Muscle of leg (tissue), 16 donors: ENCODE results near the gene OR6K2. TPM values are rescaled to one million over a fixed set of nuclear protein-coding genes. Genes with fewer than 3 reads are reported as not detected.

Experiments
- DNase-seq: peaks from one replicate; pipeline ENCODE4 v3.0.0; 2013
- H3K27ac ChIP-seq: one replicate; pipeline ENCODE4 v1.5.1; 2013; ENCODE audit warnings: mild to moderate bottlenecking, low read length, control low read depth
- H3K27me3 ChIP-seq: one replicate; pipeline ENCODE4 v1.6.1; 2013; ENCODE audit warnings: low read length; ENCODE audit not compliant: control insufficient read depth, insufficient read depth
- H3K36me3 ChIP-seq: one replicate; pipeline ENCODE4 v1.6.1; 2013; ENCODE audit warnings: low read length; ENCODE audit not compliant: control insufficient read depth, insufficient read depth
- H3K4me1 ChIP-seq: one replicate; pipeline ENCODE4 v1.6.1; 2013; ENCODE audit warnings: low read length; ENCODE audit not compliant: control insufficient read depth, insufficient read depth
- H3K4me3 ChIP-seq: one replicate; pipeline ENCODE4 v1.5.1; 2013; ENCODE audit warnings: low read length, control low read depth
- H3K9me3 ChIP-seq: replicated peaks from 2 replicates; pipeline ENCODE4 v1.6.1; 2013; ENCODE audit warnings: low read depth, low read length; ENCODE audit not compliant: control insufficient read depth
- WGBS: methylation state at CpG from one replicate; pipeline ENCODE4 v1.1.5; 2013; ENCODE audit warnings: missing lambda C conversion rate; ENCODE audit not compliant: insufficient coverage; 5-methylcytosine and 5-hydroxymethylcytosine counted together
- long read RNA-seq, 11 donors: transcript quantifications; one replicate each; lab custom pipeline, GENCODE V29; 2026
- polyA plus RNA-seq, 8 donors: library from polyadenylated mRNA; unstranded; fragments of 120-200 nt; gene quantifications; one replicate each; pipeline versions ENCODE4 v1.2.1 to v1.2.3, GENCODE V29; 2013; ENCODE audit warnings: inconsistent platforms in 1 of 8, low replicate concordance in 1 of 8; ENCODE audit not compliant: insufficient read length in 8 of 8, insufficient read depth in 1 of 8
- total RNA-seq: library from RNA; stranded (reverse); fragments of 120-200 nt; gene quantifications from one replicate; pipeline ENCODE4 v1.2.4, GENCODE V29; 2013

The OR6K2 gene
- total RNA-seq (not detected), polyA plus RNA-seq (not detected)
- long read RNA-seq, donor 1, result 0 reads
- long read RNA-seq, donor 2, result 0 reads
- long read RNA-seq, donor 3, result 0 reads
- long read RNA-seq, donor 4, result 0 reads
- long read RNA-seq, donor 5, result 0 reads
- long read RNA-seq, donor 6, result 0 reads
- long read RNA-seq, donor 7, result 0 reads
- long read RNA-seq, donor 8, result 0 reads
- long read RNA-seq, donor 9, result 0 reads
- long read RNA-seq, donor 10, result 0 reads
- long read RNA-seq, donor 11, result 0 reads

GRCh38 chr1:158700552-158700951, at the start of gene OR6K2:
Gene OR6K2, minus strand, starts transcription at chr1:158700652. Its CDS starts 0 bp downstream, at chr1:158700652.
- DNase-seq, result no peak
- Histone ChIP-seq H3K4me1 (no peaks in the 10 kb centered on the region), H3K9me3 (no peaks in the 10 kb centered on the region), H3K27ac (no peak within 1 kb of the TSS), H3K36me3 (no peaks in the 10 kb centered on the region), H3K27me3 (no peaks in the 10 kb centered on the region), H3K4me3 (no peak within 1 kb of the TSS)
- no CpG with 5 or more reads among the region's 4 CpGs for WGBS

- no peak overlapping the region for H3K4me3 ChIP-seq
- no peaks in the 10 kb centered on the region for H3K9me3 ChIP-seq
- H3K36me3 ChIP-seq, result no peaks in the 10 kb centered on the region
- DNase-seq, result no peak
- H3K27me3 ChIP-seq, result no peaks in the 10 kb centered on the region
- no peak overlapping the region for H3K27ac ChIP-seq
- no peaks in the 10 kb centered on the region for H3K4me1 ChIP-seq
These were observed 35.4 kb upstream of the OR6K2 start for GRCh38 chr1:158735848-158736247.

GRCh38 chr1:158732524-158732923, 32.1 kb upstream of the OR6K2 start:
- Histone ChIP-seq H3K27me3 (no peaks in the 10 kb centered on the region), H3K4me1 (no peaks in the 10 kb centered on the region), H3K4me3 (no peak overlapping the region), H3K36me3 (no peaks in the 10 kb centered on the region), H3K9me3 (no peaks in the 10 kb centered on the region), H3K27ac (no peak overlapping the region)
- 20% methylated on average over 1 of the region's 2 CpGs for WGBS
- DNase-seq, result no peak

- no peaks in the 10 kb centered on the region for H3K27me3 ChIP-seq
- no peak for DNase-seq
- no peak overlapping the region for H3K4me3 ChIP-seq
- no peak overlapping the region for H3K27ac ChIP-seq
- no peaks in the 10 kb centered on the region for H3K4me1 ChIP-seq
- WGBS, result 79% methylated on average over 4 of the region's 4 CpGs
- H3K36me3 ChIP-seq, result no peaks in the 10 kb centered on the region
- H3K9me3 ChIP-seq, result no peaks in the 10 kb centered on the region
These were observed 31.3 kb upstream of the OR6K2 start for GRCh38 chr1:158731707-158732106.

GRCh38 chr1:158730453-158730852, 30.0 kb upstream of the OR6K2 start:
- no peaks in the 10 kb centered on the region for H3K4me1 ChIP-seq
- WGBS, result no CpG with 5 or more reads among the region's 4 CpGs
- H3K9me3 ChIP-seq, result no peaks in the 10 kb centered on the region
- DNase-seq, result no peak
- H3K27ac ChIP-seq, result no peak overlapping the region
- no peaks in the 10 kb centered on the region for H3K27me3 ChIP-seq
- H3K36me3 ChIP-seq, result no peaks in the 10 kb centered on the region
- H3K4me3 ChIP-seq, result no peak overlapping the region

- Histone ChIP-seq H3K4me1 (no peaks in the 10 kb centered on the region), H3K4me3 (no peak overlapping the region), H3K27ac (no peak overlapping the region), H3K27me3 (no peaks in the 10 kb centered on the region), H3K36me3 (no peaks in the 10 kb centered on the region), H3K9me3 (no peaks in the 10 kb centered on the region)
- no peak for DNase-seq
- no CpG with 5 or more reads among the region's 3 CpGs for WGBS
These were observed 28.2 kb upstream of the OR6K2 start for GRCh38 chr1:158728510-158729225.

- H3K9me3 ChIP-seq, result no peaks in the 10 kb centered on the region
- no peaks in the 10 kb centered on the region for H3K36me3 ChIP-seq
- no peak overlapping the region for H3K4me3 ChIP-seq
- no peaks in the 10 kb centered on the region for H3K27me3 ChIP-seq
- H3K27ac ChIP-seq, result no peak overlapping the region
- 88% methylated on average over 5 of the region's 5 CpGs for WGBS
- no peaks in the 10 kb centered on the region for H3K4me1 ChIP-seq
- no peak for DNase-seq
These were observed 24.0 kb upstream of the OR6K2 start for GRCh38 chr1:158724442-158724841.

- no peak within 1 kb of the TSS for H3K27ac ChIP-seq
- H3K36me3 ChIP-seq, result no peaks in the 10 kb centered on the region
- no CpG with 5 or more reads among the region's 2 CpGs for WGBS
- no peaks in the 10 kb centered on the region for H3K27me3 ChIP-seq
- no peaks in the 10 kb centered on the region for H3K4me1 ChIP-seq
- no peaks in the 10 kb centered on the region for H3K9me3 ChIP-seq
- no peak for DNase-seq
- no peak within 1 kb of the TSS for H3K4me3 ChIP-seq
These were observed 20.2 kb upstream of the OR6K2 start, which contains the start of gene OR6K3 for GRCh38 chr1:158720620-158721019. Gene OR6K3, minus strand, starts transcription at chr1:158720720. Its CDS starts 2,605 bp downstream, at chr1:158718115.

GRCh38 chr1:158719664-158720063, 19.2 kb upstream of the OR6K2 start:
- no peaks in the 10 kb centered on the region for H3K36me3 ChIP-seq
- no peak overlapping the region for H3K27ac ChIP-seq
- H3K9me3 ChIP-seq, result no peaks in the 10 kb centered on the region
- no CpG with 5 or more reads among the region's 3 CpGs for WGBS
- no peaks in the 10 kb centered on the region for H3K4me1 ChIP-seq
- no peak for DNase-seq
- no peaks in the 10 kb centered on the region for H3K27me3 ChIP-seq
- no peak overlapping the region for H3K4me3 ChIP-seq

GRCh38 chr1:158717344-158717743, 16.9 kb upstream of the OR6K2 start:
- Histone ChIP-seq H3K27me3 (no peaks in the 10 kb centered on the region), H3K36me3 (no peaks in the 10 kb centered on the region), H3K4me1 (no peaks in the 10 kb centered on the region), H3K4me3 (no peak overlapping the region), H3K27ac (no peak overlapping the region), H3K9me3 (no peaks in the 10 kb centered on the region)
- DNase-seq, result no peak
- WGBS, result 92% methylated on average over 4 of the region's 6 CpGs
